HUES6 (cell line): ENCODE measurements around the gene CLDN19.

Experiments
- H3K27ac ChIP-seq: 2 replicates; pipeline ENCODE4 v1.7.0; 2013; ENCODE audit warnings: low read depth, mild to moderate bottlenecking, low read length, inconsistent platforms
- H3K27me3 ChIP-seq: 2 replicates; pipeline ENCODE4 v1.6.1; 2013; ENCODE audit warnings: low read length; ENCODE audit not compliant: control insufficient read depth, insufficient read depth
- H3K36me3 ChIP-seq: 2 replicates; pipeline ENCODE4 v1.6.1; 2013; ENCODE audit warnings: low read length; ENCODE audit not compliant: control insufficient read depth, insufficient read depth
- H3K4me1 ChIP-seq: 2 replicates; pipeline ENCODE4 v1.6.1; 2013; ENCODE audit warnings: low read length; ENCODE audit not compliant: control insufficient read depth, insufficient read depth
- H3K4me3 ChIP-seq: 2 replicates; pipeline ENCODE4 v1.5.1; 2013; ENCODE audit warnings: low read depth, low read length
- H3K9ac ChIP-seq: one replicate; pipeline ENCODE4 v1.6.1; 2013; ENCODE audit warnings: mild to moderate bottlenecking, low read length
- H3K9me3 ChIP-seq: 2 replicates; pipeline ENCODE4 v1.6.1; 2013; ENCODE audit warnings: low read depth, low read length; ENCODE audit not compliant: control insufficient read depth, insufficient read depth

The CLDN19 gene

GRCh38 chr1:42737986-42738677, 1.9 kb downstream of the CLDN19 start:
- Histone ChIP-seq H3K9ac (no peak overlapping the region), H3K27me3 (no peaks in the 10 kb centered on the region), H3K36me3 (no peaks in the 10 kb centered on the region), H3K9me3 (no peaks in the 10 kb centered on the region), H3K4me3 (no peak overlapping the region), H3K27ac (no peak overlapping the region), H3K4me1 (peaks cover 49% of the 10 kb centered on the region)

GRCh38 chr1:42737257-42737656, 2.8 kb downstream of the CLDN19 start:
- no peaks in the 10 kb centered on the region for H3K36me3 ChIP-seq
- H3K27me3 ChIP-seq, result no peaks in the 10 kb centered on the region
- no peak overlapping the region for H3K27ac ChIP-seq
- no peaks in the 10 kb centered on the region for H3K9me3 ChIP-seq
- no peak overlapping the region for H3K4me3 ChIP-seq
- H3K9ac ChIP-seq, result no peak overlapping the region
- peaks cover 46% of the 10 kb centered on the region for H3K4me1 ChIP-seq

DNA sequence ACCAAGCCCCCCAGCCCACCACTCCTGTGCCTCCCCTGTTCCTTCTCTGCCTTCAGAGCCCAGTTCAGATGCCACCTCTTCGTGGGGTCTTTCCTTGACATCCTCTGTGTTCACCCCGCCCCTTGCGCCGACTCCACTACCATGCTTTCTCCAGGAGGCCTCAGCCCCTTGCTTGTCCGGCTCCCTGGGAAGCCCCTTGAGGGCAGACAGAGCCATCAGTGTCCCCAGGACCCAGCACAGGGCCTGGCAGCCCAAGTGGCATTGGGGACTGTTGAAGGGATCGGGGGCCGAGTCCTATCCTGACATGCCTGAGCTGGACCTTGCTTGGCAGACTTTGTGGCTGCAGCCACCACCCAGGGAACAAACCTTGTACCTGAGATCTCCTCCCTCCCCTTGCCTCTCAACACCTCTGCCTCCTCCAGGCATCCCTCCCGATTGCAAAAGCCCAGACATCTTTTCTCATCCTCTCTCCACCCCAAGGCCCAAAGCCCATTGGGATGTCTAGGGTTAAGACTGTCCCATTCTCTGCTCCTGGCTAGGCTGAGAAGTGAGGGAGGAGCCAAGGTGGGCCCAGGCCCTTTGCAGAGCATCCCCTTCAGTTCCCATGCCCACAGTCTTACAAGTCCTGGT, 3.4 kb downstream of the CLDN19 start:
- no peak overlapping the region for H3K4me3 ChIP-seq
- no peaks in the 10 kb centered on the region for H3K27me3 ChIP-seq
- no peaks in the 10 kb centered on the region for H3K9me3 ChIP-seq
- H3K36me3 ChIP-seq, result no peaks in the 10 kb centered on the region
- no peak overlapping the region for H3K27ac ChIP-seq
- peaks cover 42% of the 10 kb centered on the region for H3K4me1 ChIP-seq
- H3K9ac ChIP-seq, result no peak overlapping the region

- no peak overlapping the region for H3K27ac ChIP-seq
Observed at GRCh38 chr1:42736152-42736551, 3.9 kb downstream of the CLDN19 start.

GRCh38 chr1:42735477-42736105, 4.4 kb downstream of the CLDN19 start:
- Histone ChIP-seq H3K9me3 (no peaks in the 10 kb centered on the region), H3K4me1 (peaks cover 42% of the 10 kb centered on the region), H3K36me3 (no peaks in the 10 kb centered on the region), H3K9ac (no peak overlapping the region), H3K4me3 (no peak overlapping the region), H3K27ac (no peak overlapping the region), H3K27me3 (no peaks in the 10 kb centered on the region)

More at GRCh38 chr1:42736152-42736551, 3.9 kb downstream of the CLDN19 start:
- H3K9ac ChIP-seq, result no peak overlapping the region
- no peak overlapping the region for H3K4me3 ChIP-seq
- H3K4me1 ChIP-seq, result peaks cover 41% of the 10 kb centered on the region
- no peaks in the 10 kb centered on the region for H3K36me3 ChIP-seq
- no peaks in the 10 kb centered on the region for H3K27me3 ChIP-seq
- H3K9me3 ChIP-seq, result no peaks in the 10 kb centered on the region

GRCh38 chr1:42735056-42735455, 5.0 kb downstream of the CLDN19 start:
- H3K4me3 ChIP-seq, result no peak overlapping the region
- no peak overlapping the region for H3K27ac ChIP-seq
- no peaks in the 10 kb centered on the region for H3K9me3 ChIP-seq
- no peak overlapping the region for H3K9ac ChIP-seq
- peaks cover 37% of the 10 kb centered on the region for H3K4me1 ChIP-seq
- H3K36me3 ChIP-seq, result no peaks in the 10 kb centered on the region
- H3K27me3 ChIP-seq, result no peaks in the 10 kb centered on the region

DNA sequence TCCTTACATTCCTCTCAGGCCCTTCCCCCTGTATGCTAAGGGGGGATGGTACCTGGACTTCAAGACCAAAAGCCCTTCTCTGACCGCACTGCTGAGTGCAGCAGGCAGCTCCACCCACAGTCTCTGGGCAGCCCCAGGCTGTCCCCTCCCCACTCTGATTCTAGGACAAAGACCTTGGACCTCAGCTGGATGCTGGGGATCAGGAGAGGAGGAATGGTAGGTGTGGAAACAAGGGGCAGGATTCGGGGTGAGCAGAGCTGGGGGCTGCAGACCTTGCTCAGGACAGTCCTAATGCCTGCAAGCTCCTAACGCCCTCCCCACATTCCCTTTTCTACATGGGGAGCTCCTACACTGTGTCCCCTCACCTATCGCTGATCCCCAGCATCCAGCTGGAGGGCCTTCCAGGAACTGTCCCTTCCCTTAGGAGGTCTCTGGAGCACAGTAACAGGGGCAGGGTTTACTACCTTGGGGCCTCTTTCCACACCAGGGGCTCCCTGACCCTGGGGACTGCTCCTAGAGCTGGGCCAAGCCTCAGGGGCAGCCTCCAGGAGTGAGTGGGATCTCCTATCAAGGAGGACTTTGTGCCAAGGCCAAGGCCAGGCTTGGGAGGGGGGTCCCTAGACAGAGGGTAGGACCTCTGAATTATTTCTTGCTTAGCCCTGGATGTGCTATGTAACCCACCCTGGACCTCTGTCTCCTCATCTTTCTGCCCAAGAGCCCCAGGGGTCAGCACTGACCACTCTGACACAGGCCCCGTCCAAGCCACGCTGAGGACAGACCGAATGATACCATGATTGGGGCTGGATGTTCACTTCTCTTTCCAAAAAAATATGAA, 5.6 kb downstream of the CLDN19 start:
- Histone ChIP-seq H3K4me3 (no peak overlapping the region), H3K27me3 (no peaks in the 10 kb centered on the region), H3K9me3 (no peaks in the 10 kb centered on the region), H3K9ac (no peak overlapping the region), H3K27ac (no peak overlapping the region), H3K36me3 (no peaks in the 10 kb centered on the region), H3K4me1 (peaks cover 31% of the 10 kb centered on the region)

- Histone ChIP-seq H3K36me3 (no peaks in the 10 kb centered on the region), H3K9ac (no peak overlapping the region), H3K4me3 (no peak overlapping the region), H3K4me1 (peaks cover 23% of the 10 kb centered on the region), H3K27ac (no peak overlapping the region), H3K27me3 (no peaks in the 10 kb centered on the region), H3K9me3 (no peaks in the 10 kb centered on the region)
Observed at GRCh38 chr1:42733415-42734200, 6.4 kb downstream of the CLDN19 start.

DNA sequence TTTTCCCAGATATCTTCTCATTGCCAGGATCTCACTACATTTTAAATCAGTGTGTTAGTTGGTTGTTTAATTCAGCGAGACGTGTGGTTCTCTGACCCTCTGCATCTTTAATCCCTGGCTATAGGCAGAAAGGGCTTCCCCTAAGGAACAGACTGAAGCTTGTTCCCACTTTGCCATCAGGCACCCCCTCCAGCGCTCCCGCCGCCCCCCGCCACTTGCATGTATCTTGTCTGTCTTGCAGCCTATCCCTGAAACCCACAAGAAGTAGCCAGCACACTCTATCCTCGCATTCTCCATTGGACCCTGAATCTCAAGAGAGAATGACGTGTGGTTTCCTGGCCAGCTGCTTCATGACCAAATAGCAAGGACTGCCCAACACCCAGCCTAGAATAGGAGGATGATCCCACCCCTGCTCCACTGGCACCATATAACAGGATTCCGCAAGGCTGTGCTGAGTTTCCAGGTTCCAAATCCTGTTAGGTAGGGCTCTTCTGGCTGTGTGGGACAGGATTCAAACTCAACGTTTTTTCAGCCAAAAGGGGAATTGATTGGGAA, 7.8 kb downstream of the CLDN19 start:
- H3K4me1 ChIP-seq, result peaks cover 23% of the 10 kb centered on the region
- no peaks in the 10 kb centered on the region for H3K27me3 ChIP-seq
- no peak overlapping the region for H3K9ac ChIP-seq
- H3K27ac ChIP-seq, result no peak overlapping the region
- H3K36me3 ChIP-seq, result no peaks in the 10 kb centered on the region
- no peaks in the 10 kb centered on the region for H3K9me3 ChIP-seq
- H3K4me3 ChIP-seq, result no peak overlapping the region

GRCh38 chr1:42731585-42731984, 8.5 kb downstream of the CLDN19 start:
- no peaks in the 10 kb centered on the region for H3K27me3 ChIP-seq
- H3K9ac ChIP-seq, result no peak overlapping the region
- H3K36me3 ChIP-seq, result no peaks in the 10 kb centered on the region
- no peaks in the 10 kb centered on the region for H3K9me3 ChIP-seq
- no peak overlapping the region for H3K27ac ChIP-seq
- H3K4me1 ChIP-seq, result peaks cover 23% of the 10 kb centered on the region
- H3K4me3 ChIP-seq, result no peak overlapping the region
